HepG2 (cell line): ENCODE data around the gene SEMA3B. TPM values are rescaled to one million over a fixed set of nuclear protein-coding genes. Genes with fewer than 3 reads are reported as not detected.
A peak's percentile ranks its signal among the peaks of the same experiment; 100 is the strongest.

Experiments
- KDM5A ChIP-seq: fragments of 200-600 bp; sonication (generic); IDR thresholded peaks from 2 replicates; pipeline ENCODE4 v1.7.0; 2018; ENCODE audit warnings: antibody characterized with exemption, mild to moderate bottlenecking, low read length, borderline replicate concordance
- MEF2D ChIP-seq: sonication (generic); formaldehyde crosslinking; IDR thresholded peaks from 2 replicates; pipeline ENCODE4 v1.5.1; 2020; ENCODE audit warnings: mild to moderate bottlenecking, missing genetic modification reagents
- NFYB ChIP-seq: sonication (generic); formaldehyde crosslinking; IDR thresholded peaks from 2 replicates; pipeline ENCODE4 v1.4.0; 2020; ENCODE audit warnings: missing genetic modification reagents
- PLSCR1 ChIP-seq: sonication (generic); formaldehyde crosslinking; IDR thresholded peaks from 2 replicates; pipeline ENCODE4 v1.5.0; 2020; ENCODE audit warnings: missing genetic modification reagents, mild to moderate bottlenecking, borderline replicate concordance
- SETDB1 ChIP-seq: sonication (generic); formaldehyde crosslinking; IDR thresholded peaks from 2 replicates; pipeline ENCODE4 v1.5.1; 2020; ENCODE audit warnings: missing genetic modification reagents, mild to moderate bottlenecking, borderline replicate concordance
- THAP11 ChIP-seq: IDR thresholded peaks from 2 replicates; pipeline ENCODE4 v1.6.1; 2016; ENCODE audit warnings: missing biosample characterization, missing genetic modification reagents
- ZC3H4 ChIP-seq: sonication (generic); formaldehyde crosslinking; IDR thresholded peaks from 2 replicates; pipeline ENCODE4 v1.4.0; 2020; ENCODE audit warnings: missing genetic modification reagents, borderline replicate concordance
- ZFP62 ChIP-seq: sonication (generic); formaldehyde crosslinking; IDR thresholded peaks from 2 replicates; pipeline ENCODE4 v1.4.0; 2020; ENCODE audit warnings: missing genetic modification reagents
- ZNF235 ChIP-seq: sonication (generic); formaldehyde crosslinking; IDR thresholded peaks from 2 replicates; pipeline ENCODE4 v1.8.1; 2023; ENCODE audit warnings: mild to moderate bottlenecking, missing genetic modification reagents, borderline replicate concordance
- ZNF274 ChIP-seq: sonication (generic); formaldehyde crosslinking; IDR thresholded peaks from 2 replicates; pipeline ENCODE4 v1.5.1; 2020; ENCODE audit warnings: mild to moderate bottlenecking, missing genetic modification reagents
- ZNF503 ChIP-seq: sonication (generic); formaldehyde crosslinking; IDR thresholded peaks from 2 replicates; pipeline ENCODE4 v1.4.0; 2020; ENCODE audit warnings: missing genetic modification reagents
- ZNF547 ChIP-seq: sonication (generic); formaldehyde crosslinking; IDR thresholded peaks from 2 replicates; pipeline ENCODE4 v1.5.1; 2020; ENCODE audit warnings: mild to moderate bottlenecking, missing genetic modification reagents
- ZNF574 ChIP-seq: sonication (generic); formaldehyde crosslinking; IDR thresholded peaks from 2 replicates; pipeline ENCODE4 v1.4.0; 2020; ENCODE audit warnings: missing genetic modification reagents
- ZNF576 ChIP-seq: sonication (generic); formaldehyde crosslinking; IDR thresholded peaks from 2 replicates; pipeline ENCODE4 v1.4.0; 2020; ENCODE audit warnings: mild to moderate bottlenecking, missing genetic modification reagents
- ZNF589 ChIP-seq: sonication (generic); formaldehyde crosslinking; conservative IDR thresholded peaks from 2 replicates; pipeline ENCODE4 v1.8.0; 2022; ENCODE audit warnings: mild to moderate bottlenecking, moderate library complexity, missing genetic modification reagents
- ZNF713 ChIP-seq: sonication (generic); formaldehyde crosslinking; IDR thresholded peaks from 2 replicates; pipeline ENCODE4 v1.4.0; 2020; ENCODE audit warnings: mild to moderate bottlenecking, missing genetic modification reagents
- polyA plus RNA-seq, 8 experiments: library from polyadenylated mRNA; depleted of rRNA in 3 of 8; stranded (reverse) in 7 of 8; unstranded in 1 of 8; fragments of >200 nt; fragmentation: Illumina TruSeq in 4 of 8; extraction: Trizol in 4 of 8; gene quantifications; 2 replicates each; pipeline versions ENCODE4 v1.2.1 to v1.2.3, GENCODE V29; 2011 to 2016; ENCODE audit warnings: low read depth in 4 of 8, missing spikeins in 1 of 8, mixed read lengths in 1 of 8; ENCODE audit not compliant: insufficient read depth in 1 of 8
- total RNA-seq, 5 experiments: library from RNA; depleted of rRNA; stranded (reverse); fragments of >200 nt; fragmentation: Illumina TruSeq; extraction: Trizol; gene quantifications; 2 replicates each; pipeline ENCODE4 v1.2.3, GENCODE V29; 2016; ENCODE audit warnings: low read depth in 1 of 5
- TF ChIP-seq, protein P1 (sequence below): sonication (generic); formaldehyde crosslinking; IDR thresholded peaks from 2 replicates; pipeline ENCODE4 v1.4.0; 2020; ENCODE audit warnings: missing genetic modification reagents
- TF ChIP-seq, protein P2 (sequence below): fragments of 450-650 bp; IDR thresholded peaks from 2 replicates; pipeline ENCODE4 v1.6.1; 2017; ENCODE audit warnings: mild to moderate bottlenecking

Gene SEMA3B
- total and polyA plus RNA-seq, 2 of the 13 experiments (the other 11 are each of a cell fraction or from before 2014, with no cell fraction given) = 93.2 to 158 TPM

GRCh38 chr3:50302095-50303012 is 33.4 kb downstream of the SEMA3B start (continued):
- TF ChIP-seq ZNF713 (CRISPR knock-in tag) (no peak), ZNF589 (CRISPR knock-in tag) (no peak), ZNF576 (CRISPR knock-in tag) (no peak), ZNF547 (CRISPR knock-in tag) (0 out of 2 replicates have a peak, but pooled peaks have one; percentile 2), PLSCR1 (CRISPR knock-in tag) (no peak), THAP11 (CRISPR knock-in tag) (no peak), KDM5A (peak; percentile 20; the same call in 1 of the 2 replicates), SETDB1 (CRISPR knock-in tag) (no peak), ZNF574 (CRISPR knock-in tag) (0 out of 2 replicates have a peak, but pooled peaks have one; percentile 4), ZNF235 (CRISPR knock-in tag) (no peak), MEF2D (no peak), ZFP62 (CRISPR knock-in tag) (no peak), ZC3H4 (no peak), ZNF503 (peak; percentile 3; the same call in 1 of the 2 replicates), NFYB (CRISPR knock-in tag) (peak; percentile 38; the same call in 1 of the 2 replicates), ZNF274 (peak; percentile 30; the same call in 1 of the 2 replicates)
- TF ChIP-seq, protein P1, sequence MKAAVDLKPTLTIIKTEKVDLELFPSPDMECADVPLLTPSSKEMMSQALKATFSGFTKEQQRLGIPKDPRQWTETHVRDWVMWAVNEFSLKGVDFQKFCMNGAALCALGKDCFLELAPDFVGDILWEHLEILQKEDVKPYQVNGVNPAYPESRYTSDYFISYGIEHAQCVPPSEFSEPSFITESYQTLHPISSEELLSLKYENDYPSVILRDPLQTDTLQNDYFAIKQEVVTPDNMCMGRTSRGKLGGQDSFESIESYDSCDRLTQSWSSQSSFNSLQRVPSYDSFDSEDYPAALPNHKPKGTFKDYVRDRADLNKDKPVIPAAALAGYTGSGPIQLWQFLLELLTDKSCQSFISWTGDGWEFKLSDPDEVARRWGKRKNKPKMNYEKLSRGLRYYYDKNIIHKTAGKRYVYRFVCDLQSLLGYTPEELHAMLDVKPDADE (CRISPR knock-in tag) = no peak
- TF ChIP-seq, protein P2, sequence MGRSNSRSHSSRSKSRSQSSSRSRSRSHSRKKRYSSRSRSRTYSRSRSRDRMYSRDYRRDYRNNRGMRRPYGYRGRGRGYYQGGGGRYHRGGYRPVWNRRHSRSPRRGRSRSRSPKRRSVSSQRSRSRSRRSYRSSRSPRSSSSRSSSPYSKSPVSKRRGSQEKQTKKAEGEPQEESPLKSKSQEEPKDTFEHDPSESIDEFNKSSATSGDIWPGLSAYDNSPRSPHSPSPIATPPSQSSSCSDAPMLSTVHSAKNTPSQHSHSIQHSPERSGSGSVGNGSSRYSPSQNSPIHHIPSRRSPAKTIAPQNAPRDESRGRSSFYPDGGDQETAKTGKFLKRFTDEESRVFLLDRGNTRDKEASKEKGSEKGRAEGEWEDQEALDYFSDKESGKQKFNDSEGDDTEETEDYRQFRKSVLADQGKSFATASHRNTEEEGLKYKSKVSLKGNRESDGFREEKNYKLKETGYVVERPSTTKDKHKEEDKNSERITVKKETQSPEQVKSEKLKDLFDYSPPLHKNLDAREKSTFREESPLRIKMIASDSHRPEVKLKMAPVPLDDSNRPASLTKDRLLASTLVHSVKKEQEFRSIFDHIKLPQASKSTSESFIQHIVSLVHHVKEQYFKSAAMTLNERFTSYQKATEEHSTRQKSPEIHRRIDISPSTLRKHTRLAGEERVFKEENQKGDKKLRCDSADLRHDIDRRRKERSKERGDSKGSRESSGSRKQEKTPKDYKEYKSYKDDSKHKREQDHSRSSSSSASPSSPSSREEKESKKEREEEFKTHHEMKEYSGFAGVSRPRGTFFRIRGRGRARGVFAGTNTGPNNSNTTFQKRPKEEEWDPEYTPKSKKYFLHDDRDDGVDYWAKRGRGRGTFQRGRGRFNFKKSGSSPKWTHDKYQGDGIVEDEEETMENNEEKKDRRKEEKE = no peak
